HepG2 (cell line): Measurements from ENCODE around the gene ESR2. TPM values are rescaled to one million over a fixed set of nuclear protein-coding genes. Genes with fewer than 3 reads are reported as not detected.

Experiments
- NFE2L2 ChIP-seq: fragments of 150-350 bp; IDR thresholded peaks from 2 replicates; pipeline ENCODE4 v1.6.1; 2014; ENCODE audit warnings: low read length
- ZBTB14 ChIP-seq: sonication (generic); formaldehyde crosslinking; IDR thresholded peaks from 2 replicates; pipeline ENCODE4 v1.4.0; 2020; ENCODE audit warnings: missing genetic modification reagents
- ZHX2 ChIP-seq, 2 experiments: sonication (generic) in 1 of 2; formaldehyde crosslinking in 1 of 2; IDR thresholded peaks; 2 replicates each; pipeline versions ENCODE4 v1.6.1 to v1.9.0; 2014 to 2022; ENCODE audit warnings: antibody characterized with exemption in 1 of 2, borderline replicate concordance in 1 of 2, inconsistent platforms in 1 of 2, low read depth in 1 of 2, missing genetic modification reagents in 1 of 2
- ZNF264 ChIP-seq: sonication (generic); formaldehyde crosslinking; IDR thresholded peaks from 2 replicates; pipeline ENCODE4 v1.4.0; 2020; ENCODE audit warnings: missing genetic modification reagents
- ZNF350 ChIP-seq: sonication (generic); formaldehyde crosslinking; IDR thresholded peaks from 2 replicates; pipeline ENCODE4 v1.4.0; 2020; ENCODE audit warnings: mild to moderate bottlenecking, low read depth, missing genetic modification reagents, borderline replicate concordance
- polyA plus RNA-seq, 8 experiments: library from polyadenylated mRNA; depleted of rRNA in 3 of 8; stranded (reverse) in 7 of 8; unstranded in 1 of 8; fragments of >200 nt; fragmentation: Illumina TruSeq in 4 of 8; extraction: Trizol in 4 of 8; gene quantifications; 2 replicates each; pipeline versions ENCODE4 v1.2.1 to v1.2.3, GENCODE V29; 2011 to 2016; ENCODE audit warnings: low read depth in 4 of 8, missing spikeins in 1 of 8, mixed read lengths in 1 of 8; ENCODE audit not compliant: insufficient read depth in 1 of 8
- total RNA-seq, 5 experiments: library from RNA; depleted of rRNA; stranded (reverse); fragments of >200 nt; fragmentation: Illumina TruSeq; extraction: Trizol; gene quantifications; 2 replicates each; pipeline ENCODE4 v1.2.3, GENCODE V29; 2016; ENCODE audit warnings: low read depth in 1 of 5
- TF ChIP-seq, protein P1 (sequence below): IDR thresholded peaks from 2 replicates; pipeline ENCODE4 v1.6.1; 2016

Gene ESR2
- total and polyA plus RNA-seq, 2 of the 13 experiments (the other 11 are each of a cell fraction or from before 2014, with no cell fraction given), result 0.01 to 0.04 TPM

DNA sequence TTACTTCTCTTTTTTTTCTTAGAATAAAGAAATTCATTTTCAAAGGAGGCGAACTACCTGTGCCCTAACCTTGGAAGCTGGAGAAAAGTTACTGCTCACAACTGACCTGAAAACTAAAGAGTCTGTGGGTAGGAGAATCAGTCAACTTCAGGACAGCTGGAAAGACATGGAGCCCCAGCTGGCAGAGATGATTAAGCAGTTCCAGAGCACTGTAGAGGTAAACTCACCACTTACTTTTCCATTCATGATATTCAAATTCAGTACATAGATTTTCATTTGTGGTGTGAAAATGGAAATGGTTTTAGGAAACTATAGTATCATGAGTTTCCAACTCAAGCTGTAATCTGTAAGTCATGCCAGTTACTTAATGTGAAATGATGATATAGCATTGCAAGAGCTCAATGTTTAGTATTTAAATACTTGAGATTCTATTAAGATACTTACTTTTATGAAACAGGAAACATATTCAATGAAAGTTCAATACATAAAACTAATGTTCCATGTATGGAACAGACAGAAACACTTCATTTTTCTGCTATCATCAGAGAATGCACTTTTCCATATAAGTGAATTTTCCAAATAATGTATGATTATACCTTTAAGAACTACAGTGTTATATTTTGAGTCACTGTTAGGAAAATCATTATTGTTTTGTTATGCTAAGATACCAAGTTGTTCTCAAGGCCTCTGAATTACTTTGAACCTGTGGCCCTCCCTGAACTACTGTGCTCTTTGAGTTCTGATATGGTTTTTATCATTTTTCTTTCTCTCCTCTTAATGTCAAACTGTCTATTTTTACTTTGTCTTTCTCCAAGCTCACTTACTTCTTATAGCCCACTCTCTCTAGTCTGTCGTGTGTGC is 119.0 kb downstream of the ESR2 start (continued):
- TF ChIP-seq, protein P1, sequence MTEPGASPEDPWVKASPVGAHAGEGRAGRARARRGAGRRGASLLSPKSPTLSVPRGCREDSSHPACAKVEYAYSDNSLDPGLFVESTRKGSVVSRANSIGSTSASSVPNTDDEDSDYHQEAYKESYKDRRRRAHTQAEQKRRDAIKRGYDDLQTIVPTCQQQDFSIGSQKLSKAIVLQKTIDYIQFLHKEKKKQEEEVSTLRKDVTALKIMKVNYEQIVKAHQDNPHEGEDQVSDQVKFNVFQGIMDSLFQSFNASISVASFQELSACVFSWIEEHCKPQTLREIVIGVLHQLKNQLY (CRISPR knock-in tag), result no peak
- TF ChIP-seq ZHX2 (IDR thresholded peaks at IDR 0.05; ENCODE audit: low read depth), result no peak
- no peak for TF ChIP-seq ZHX2 (CRISPR knock-in tag; IDR thresholded peaks at IDR 0.05; ENCODE audit: borderline replicate concordance)
- TF ChIP-seq ZNF264 (CRISPR knock-in tag), result no peak
- no peak for TF ChIP-seq NFE2L2
- TF ChIP-seq ZBTB14, result no peak
- no peak for TF ChIP-seq ZNF350
- TF ChIP-seq, all 625 proteins: peak for 0
